Measurements from ENCODE around the gene EMILIN3.

DNA sequence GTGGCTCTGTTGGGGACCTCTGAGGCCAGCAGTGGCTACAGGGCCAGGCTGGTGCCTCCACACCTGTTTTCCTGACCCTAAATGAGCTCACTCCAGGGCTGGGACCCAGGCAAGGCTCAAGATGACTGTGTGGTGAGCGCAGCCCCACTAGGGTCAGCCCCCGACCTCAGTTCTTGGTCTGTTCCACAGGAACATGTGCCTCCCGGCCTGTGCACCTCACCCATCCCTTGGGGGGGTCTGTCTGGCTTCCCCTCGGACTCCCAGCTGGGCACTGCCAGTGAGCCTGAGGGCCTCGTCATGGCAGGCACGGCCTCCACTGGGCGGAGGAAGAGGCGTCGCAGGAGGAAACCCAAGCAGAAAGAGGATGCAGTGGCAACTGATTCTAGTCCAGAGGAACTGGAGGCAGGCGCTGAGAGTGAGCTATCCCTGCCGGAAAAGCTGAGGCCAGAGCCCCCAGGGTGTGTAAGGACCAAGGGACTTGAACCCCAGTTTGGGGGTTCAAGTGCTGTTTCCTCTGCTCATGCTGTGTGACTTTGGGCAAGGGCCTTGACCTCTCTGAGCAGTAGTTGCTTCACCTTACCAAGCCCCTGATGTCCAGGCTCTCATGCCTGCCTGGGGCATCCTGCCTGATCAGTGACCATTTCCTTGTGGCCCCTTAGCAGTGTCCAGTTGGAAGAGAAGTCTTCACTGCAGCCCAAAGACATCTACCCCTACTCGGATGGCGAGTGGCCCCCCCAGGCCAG, 18.0 kb downstream of the EMILIN3 start:
- TF ChIP-seq, protein P1, sequence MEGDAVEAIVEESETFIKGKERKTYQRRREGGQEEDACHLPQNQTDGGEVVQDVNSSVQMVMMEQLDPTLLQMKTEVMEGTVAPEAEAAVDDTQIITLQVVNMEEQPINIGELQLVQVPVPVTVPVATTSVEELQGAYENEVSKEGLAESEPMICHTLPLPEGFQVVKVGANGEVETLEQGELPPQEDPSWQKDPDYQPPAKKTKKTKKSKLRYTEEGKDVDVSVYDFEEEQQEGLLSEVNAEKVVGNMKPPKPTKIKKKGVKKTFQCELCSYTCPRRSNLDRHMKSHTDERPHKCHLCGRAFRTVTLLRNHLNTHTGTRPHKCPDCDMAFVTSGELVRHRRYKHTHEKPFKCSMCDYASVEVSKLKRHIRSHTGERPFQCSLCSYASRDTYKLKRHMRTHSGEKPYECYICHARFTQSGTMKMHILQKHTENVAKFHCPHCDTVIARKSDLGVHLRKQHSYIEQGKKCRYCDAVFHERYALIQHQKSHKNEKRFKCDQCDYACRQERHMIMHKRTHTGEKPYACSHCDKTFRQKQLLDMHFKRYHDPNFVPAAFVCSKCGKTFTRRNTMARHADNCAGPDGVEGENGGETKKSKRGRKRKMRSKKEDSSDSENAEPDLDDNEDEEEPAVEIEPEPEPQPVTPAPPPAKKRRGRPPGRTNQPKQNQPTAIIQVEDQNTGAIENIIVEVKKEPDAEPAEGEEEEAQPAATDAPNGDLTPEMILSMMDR (IDR thresholded peaks at IDR 0.05), result no peak
- no peak for TF ChIP-seq POLR2A (IDR thresholded peaks at IDR 0.05)
